Measurements from ENCODE around the gene SLC52A1. TPM values are rescaled to one million over a fixed set of nuclear protein-coding genes. Genes with fewer than 3 reads are reported as not detected.

Gene SLC52A1
- total and polyA plus RNA-seq, 11 donors: 0.12 TPM; not detected in 10

GRCh38 chr17:5022171-5022711, 13.0 kb downstream of the SLC52A1 start:
- no peak overlapping the region for H3K4me3 ChIP-seq
- WGBS, 4 donors: 92 to 94% (median 93%) methylated on average over 28 to 30 of the region's 30 CpGs
- peaks cover 0 to 79% (median 72%) of the 10 kb centered on the region in 9 donors for H3K36me3 ChIP-seq
- no peak overlapping the region for H3K27ac ChIP-seq
- peaks cover 0 to 10% (median 0%) of the 10 kb centered on the region in 12 donors for H3K4me1 ChIP-seq
- H3K27me3 ChIP-seq: no peaks in the 10 kb centered on the region
- intact Hi-C loops (cut with DNase I): loop anchor here in 1 of 10 donors (5.0 kb wide), 1 partner anchor 40 kb away; no protein-coding TSS in a partner anchor
- DNase-seq: no peak
- no peak for ATAC-seq
- TF ChIP-seq POLR2A (IDR thresholded peaks at IDR 0.05) (no peak), CTCF (IDR thresholded peaks at IDR 0.05) (no peak)
- no peaks in the 10 kb centered on the region for H3K9me3 ChIP-seq

- H3K9me3 ChIP-seq: no peaks in the 10 kb centered on the region
- H3K27me3 ChIP-seq: no peaks in the 10 kb centered on the region
- TF ChIP-seq POLR2A (IDR thresholded peaks at IDR 0.05): no peak
- TF ChIP-seq CTCF (IDR thresholded peaks at IDR 0.05): no peak
- no peak overlapping the region for H3K27ac ChIP-seq
- no peak for DNase-seq
- intact Hi-C loops (cut with DNase I): loop anchor here in 1 of 10 donors (5.0 kb wide), 1 partner anchor 42 kb away; no protein-coding TSS in a partner anchor
- H3K36me3 ChIP-seq: peaks cover 0 to 95% (median 86%) of the 10 kb centered on the region in 9 donors
- 80 to 84% (median 82%) methylated on average over 19 to 20 of the region's 20 CpGs for WGBS, 4 donors
- H3K4me3 ChIP-seq: no peak overlapping the region
- no peak for ATAC-seq
- H3K4me1 ChIP-seq: peaks cover 0 to 10% (median 0%) of the 10 kb centered on the region in 12 donors
Measured at GRCh38 chr17:5020502-5021023, 14.7 kb downstream of the SLC52A1 start.

DNA sequence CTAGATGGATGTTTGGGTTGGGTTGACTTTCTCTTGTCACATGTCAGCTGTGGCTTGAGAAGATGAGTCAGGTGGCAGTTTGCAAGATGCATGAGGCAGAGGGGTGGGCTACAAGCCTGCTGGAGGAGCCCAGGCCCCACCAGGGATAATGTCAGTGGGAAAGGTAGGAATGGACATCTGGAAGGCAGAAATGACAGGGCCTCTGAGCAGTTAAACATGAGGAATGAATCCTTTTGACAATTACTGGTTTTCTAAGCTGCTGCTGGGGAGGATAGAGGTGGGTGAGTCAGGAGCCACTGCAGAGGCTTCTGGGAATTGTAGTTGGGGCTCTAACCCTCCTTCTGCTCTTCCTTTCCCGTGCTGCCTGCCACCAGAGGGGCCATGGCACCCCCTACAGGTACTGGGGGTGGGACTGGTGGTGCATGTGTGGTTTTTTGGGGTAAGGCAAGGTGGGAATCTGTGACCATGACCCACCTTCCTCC, 15.7 kb downstream of the SLC52A1 start:
- Histone ChIP-seq H3K9me3 (no peaks in the 10 kb centered on the region), H3K27me3 (no peaks in the 10 kb centered on the region), H3K36me3 (peaks cover 0 to 100% (median 96%) of the 10 kb centered on the region in 9 donors), H3K4me3 (no peak overlapping the region), H3K4me1 (peaks cover 0 to 10% (median 0%) of the 10 kb centered on the region in 12 donors), H3K27ac (no peak overlapping the region)
- ATAC-seq (no peak), DNase-seq (no peak)
- TF ChIP-seq CTCF (IDR thresholded peaks at IDR 0.05): peak in 1 of 12 donors; percentile 7
- TF ChIP-seq POLR2A (IDR thresholded peaks at IDR 0.05): no peak
- 22 to 37% (median 31%) methylated on average over 1 of the region's 1 CpG for WGBS, 4 donors
- intact Hi-C loops (cut with DNase I): no loop called here

DNA sequence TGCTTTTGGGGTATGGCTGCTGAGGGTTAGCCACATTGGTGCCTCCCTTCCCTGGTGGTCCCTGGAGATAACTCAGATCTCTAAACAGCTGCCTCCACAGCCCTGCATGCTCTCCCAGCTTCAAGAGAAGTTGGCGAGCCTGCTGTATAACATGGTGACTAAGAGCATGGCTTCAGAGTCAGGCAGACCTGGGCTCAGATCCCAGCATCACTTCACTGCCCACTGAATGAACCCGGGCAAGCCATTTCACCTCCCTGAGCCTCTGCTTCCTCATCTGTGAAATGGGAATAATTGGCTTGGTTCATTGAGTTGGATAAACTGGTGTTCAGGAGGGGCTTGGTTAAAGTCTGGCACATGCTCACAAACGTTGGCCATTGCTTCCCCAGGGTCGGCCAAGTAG, 20.9 kb downstream of the SLC52A1 start:
- Histone ChIP-seq H3K27me3 (no peaks in the 10 kb centered on the region), H3K4me1 (peaks cover 0 to 2% (median 0%) of the 10 kb centered on the region in 12 donors), H3K36me3 (peaks cover 0 to 99% (median 96%) of the 10 kb centered on the region in 9 donors), H3K27ac (no peak overlapping the region), H3K9me3 (no peaks in the 10 kb centered on the region), H3K4me3 (no peak overlapping the region)
- ATAC-seq (peak in 1 of 4 donors; percentile 13), DNase-seq (no peak)
- TF ChIP-seq POLR2A (IDR thresholded peaks at IDR 0.05) (no peak), CTCF (IDR thresholded peaks at IDR 0.05) (no peak)
- intact Hi-C loops (cut with DNase I): no loop called here
- WGBS, 4 donors: 78 to 89% (median 84%) methylated on average over 4 of the region's 4 CpGs
